Panc1 (cell line): ENCODE results near the gene WHRN. TPM values are rescaled to one million over a fixed set of nuclear protein-coding genes. Genes with fewer than 3 reads are reported as not detected.
A peak's percentile ranks its signal among the peaks of the same experiment; 100 is the strongest.

Experiments
- ATAC-seq: fragments of 200-7000 bp; cut with Tn5 transposase; 2 replicates; pipeline ENCODE4 v1.9.1; 2020; ENCODE audit warnings: mild to moderate bottlenecking, moderate library complexity
- BruUV-seq: library from RNA; stranded (reverse); fragments of 400-500 nt; replicated peaks from 2 replicates; lab custom pipeline; 2021; lab: Mats Ljungman, UMichigan
- CTCF ChIA-PET: fragments of 300-600 bp; sonication (Branson Sonifier 250); formaldehyde crosslinking; loops from one replicate; lab custom pipeline; 2022; ENCODE audit warnings: antibody characterized with exemption; lab: Charles Lee
- POLR2A ChIA-PET: fragments of 300-600 bp; sonication (Branson Sonifier 250); formaldehyde crosslinking; loops from one replicate; lab custom pipeline; 2022; ENCODE audit warnings: antibody characterized with exemption; lab: Charles Lee
- DNase-seq: peaks from one replicate; pipeline ENCODE4 v3.0.0-alpha.2; 2010; ENCODE audit warnings: low read depth, low spot score
- H3K27ac ChIP-seq: 2 replicates; pipeline ENCODE4 v1.5.1; 2011; ENCODE audit warnings: mild to moderate bottlenecking, low read length, inconsistent platforms
- H3K27me3 ChIP-seq: fragments of 200-500 bp; sonication (Bioruptor generic); 2 replicates; pipeline ENCODE4 v1.6.0; 2014; ENCODE audit warnings: low read length, inconsistent platforms; ENCODE audit not compliant: control insufficient read depth, insufficient read depth
- H3K36me3 ChIP-seq: fragments of 200-500 bp; sonication (Bioruptor generic); 2 replicates; pipeline ENCODE4 v1.5.1; 2014; ENCODE audit warnings: inconsistent platforms, mild to moderate bottlenecking, low read length, moderate library complexity; ENCODE audit not compliant: control insufficient read depth, insufficient read depth
- H3K4me1 ChIP-seq: 2 replicates; pipeline ENCODE4 v1.5.1; 2011; ENCODE audit warnings: inconsistent platforms, mild to moderate bottlenecking, low read length, moderate library complexity; ENCODE audit not compliant: control insufficient read depth, insufficient read depth
- H3K4me3 ChIP-seq, 2 experiments: 2 replicates each; pipeline ENCODE4 v1.5.1; 2011 to 2012; ENCODE audit warnings: low read depth in 2 of 2, low read length in 2 of 2, mild to moderate bottlenecking in 2 of 2, inconsistent platforms in 1 of 2, moderate library complexity in 1 of 2
- H3K9me3 ChIP-seq: fragments of 200-500 bp; sonication (Bioruptor generic); 2 replicates; pipeline ENCODE4 v1.5.1; 2014; ENCODE audit warnings: low read depth, mild to moderate bottlenecking, inconsistent platforms, low read length, moderate library complexity; ENCODE audit not compliant: control insufficient read depth, insufficient read depth
- POLR2AphosphoS5 ChIP-seq: IDR thresholded peaks from 2 replicates; pipeline ENCODE4 v1.6.1; 2012; ENCODE audit warnings: mild to moderate bottlenecking, low read depth, low read length, moderate library complexity
- SIN3A ChIP-seq: IDR thresholded peaks from 2 replicates; pipeline ENCODE4 v1.6.1; 2012; ENCODE audit warnings: low read depth, mild to moderate bottlenecking, low read length, moderate library complexity, borderline replicate concordance; ENCODE audit not compliant: insufficient read depth
- TCF7L2 ChIP-seq: IDR thresholded peaks from 2 replicates; pipeline ENCODE4 v1.6.1; 2011; ENCODE audit warnings: mild to moderate bottlenecking, low read depth, low read length, inconsistent platforms
- in situ Hi-C: cut with HindIII; loops from 2 replicates; pipeline ENCODE4 v1.10.0; 2016; ENCODE audit warnings: low sequenced_read_pairs, low pct_unique_long_range_greater_than_20kb
- intact Hi-C: fragments of 100-400 bp; cut with micrococcal nuclease; formaldehyde crosslinking; loops from one replicate; pipeline ENCODE4 v1.10.0; 2022; ENCODE audit not compliant: unreplicated experiment
- total RNA-seq: library from RNA; stranded (reverse); gene quantifications from one replicate; pipeline ENCODE4 v1.2.1, GENCODE V29; 2021; ENCODE audit not compliant: unreplicated experiment
- TF ChIP-seq, protein P1 (sequence below), 2 experiments: IDR thresholded peaks; 2 replicates each; pipeline ENCODE4 v1.6.1; 2011 to 2012; ENCODE audit warnings: low read depth in 2 of 2, control low read depth in 1 of 2, low read length in 1 of 2, mild to moderate bottlenecking in 1 of 2, moderate library complexity in 1 of 2; ENCODE audit not compliant: insufficient read depth in 1 of 2
- TF ChIP-seq, protein P2 (sequence below): fragments of 450-650 bp; IDR thresholded peaks from 2 replicates; pipeline ENCODE4 v1.5.1; 2017; ENCODE audit warnings: mild to moderate bottlenecking

WHRN gene
- total RNA-seq, 1 experiment from 2014 or later: 18.0 TPM

DNA sequence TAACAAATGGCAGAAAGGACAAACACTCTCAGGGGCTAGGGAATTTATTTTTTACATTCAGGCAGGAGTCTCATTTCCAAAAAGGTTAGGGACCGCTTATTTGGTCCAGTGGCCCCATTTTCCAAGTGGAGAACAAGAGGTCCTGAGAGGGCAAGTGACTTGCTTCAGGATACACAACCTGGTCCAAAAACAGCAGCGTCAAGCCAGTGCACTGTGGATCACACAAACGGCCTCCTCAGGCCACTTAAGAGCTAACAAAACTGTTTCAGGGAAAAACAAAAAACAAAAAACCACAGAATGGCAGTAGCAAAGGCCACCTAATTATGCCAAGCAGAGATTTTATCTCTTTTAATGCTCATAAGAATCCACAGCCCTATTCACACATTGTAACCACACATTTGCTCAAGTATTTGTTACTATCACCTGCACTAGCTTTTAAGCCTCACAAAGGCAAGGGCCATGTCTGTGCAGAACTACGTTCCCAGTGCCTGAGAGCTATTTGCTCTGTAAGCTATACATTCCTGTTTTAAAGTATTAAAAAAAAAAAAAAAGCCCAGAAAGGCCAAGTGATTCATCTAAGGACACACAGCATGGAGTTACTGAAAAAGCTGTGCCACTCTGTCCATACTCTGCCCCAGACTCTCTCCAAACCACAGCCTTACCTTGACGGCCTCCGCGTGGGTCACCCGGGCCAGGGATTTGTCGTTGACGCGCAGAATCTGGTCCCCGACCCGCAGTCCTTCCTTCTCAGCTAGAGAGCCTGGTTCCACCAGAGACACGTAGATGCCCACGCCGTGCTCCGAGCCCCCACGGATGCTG, 1.5 kb downstream of the WHRN start:
- Histone ChIP-seq H3K27ac (peak overlapping the region; percentile 90), H3K4me3 (peak overlapping the region; percentile 65 to 86), H3K4me1 (peaks cover 24% of the 10 kb centered on the region), H3K9me3 (no peaks in the 10 kb centered on the region), H3K36me3 (no peaks in the 10 kb centered on the region), H3K27me3 (no peaks in the 10 kb centered on the region)
- DNase-seq: no peak
- in situ Hi-C loops: no loop called here
- TF ChIP-seq POLR2AphosphoS5 (no peak), TCF7L2 (no peak), SIN3A (no peak)
- TF ChIP-seq, protein P1, sequence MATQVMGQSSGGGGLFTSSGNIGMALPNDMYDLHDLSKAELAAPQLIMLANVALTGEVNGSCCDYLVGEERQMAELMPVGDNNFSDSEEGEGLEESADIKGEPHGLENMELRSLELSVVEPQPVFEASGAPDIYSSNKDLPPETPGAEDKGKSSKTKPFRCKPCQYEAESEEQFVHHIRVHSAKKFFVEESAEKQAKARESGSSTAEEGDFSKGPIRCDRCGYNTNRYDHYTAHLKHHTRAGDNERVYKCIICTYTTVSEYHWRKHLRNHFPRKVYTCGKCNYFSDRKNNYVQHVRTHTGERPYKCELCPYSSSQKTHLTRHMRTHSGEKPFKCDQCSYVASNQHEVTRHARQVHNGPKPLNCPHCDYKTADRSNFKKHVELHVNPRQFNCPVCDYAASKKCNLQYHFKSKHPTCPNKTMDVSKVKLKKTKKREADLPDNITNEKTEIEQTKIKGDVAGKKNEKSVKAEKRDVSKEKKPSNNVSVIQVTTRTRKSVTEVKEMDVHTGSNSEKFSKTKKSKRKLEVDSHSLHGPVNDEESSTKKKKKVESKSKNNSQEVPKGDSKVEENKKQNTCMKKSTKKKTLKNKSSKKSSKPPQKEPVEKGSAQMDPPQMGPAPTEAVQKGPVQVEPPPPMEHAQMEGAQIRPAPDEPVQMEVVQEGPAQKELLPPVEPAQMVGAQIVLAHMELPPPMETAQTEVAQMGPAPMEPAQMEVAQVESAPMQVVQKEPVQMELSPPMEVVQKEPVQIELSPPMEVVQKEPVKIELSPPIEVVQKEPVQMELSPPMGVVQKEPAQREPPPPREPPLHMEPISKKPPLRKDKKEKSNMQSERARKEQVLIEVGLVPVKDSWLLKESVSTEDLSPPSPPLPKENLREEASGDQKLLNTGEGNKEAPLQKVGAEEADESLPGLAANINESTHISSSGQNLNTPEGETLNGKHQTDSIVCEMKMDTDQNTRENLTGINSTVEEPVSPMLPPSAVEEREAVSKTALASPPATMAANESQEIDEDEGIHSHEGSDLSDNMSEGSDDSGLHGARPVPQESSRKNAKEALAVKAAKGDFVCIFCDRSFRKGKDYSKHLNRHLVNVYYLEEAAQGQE (IDR thresholded peaks at IDR 0.05; ENCODE audit: insufficient read depth in 1 of 2, low read depth in 2 of 2, low read length in 1 of 2): no peak
- POLR2A ChIA-PET: interaction anchor here (0.5 to 0.6 kb wide), 2 partner anchors 16 to 91 kb away, joined by 4 to 7 read pairs; no protein-coding TSS in a partner anchor
- CTCF ChIA-PET: interaction anchor here (0.6 to 1.7 kb wide), 6 partner anchors 90 to 253 kb away, joined by 3 to 6 read pairs (median 4); no protein-coding TSS in a partner anchor
- intact Hi-C loops: loop anchor here (5.0 kb wide), 1 partner anchor 149 kb away; no protein-coding TSS in a partner anchor
- no peak; the same call in 1 of the 2 replicates for ATAC-seq
- no TSS peak for BruUV-seq

DNA sequence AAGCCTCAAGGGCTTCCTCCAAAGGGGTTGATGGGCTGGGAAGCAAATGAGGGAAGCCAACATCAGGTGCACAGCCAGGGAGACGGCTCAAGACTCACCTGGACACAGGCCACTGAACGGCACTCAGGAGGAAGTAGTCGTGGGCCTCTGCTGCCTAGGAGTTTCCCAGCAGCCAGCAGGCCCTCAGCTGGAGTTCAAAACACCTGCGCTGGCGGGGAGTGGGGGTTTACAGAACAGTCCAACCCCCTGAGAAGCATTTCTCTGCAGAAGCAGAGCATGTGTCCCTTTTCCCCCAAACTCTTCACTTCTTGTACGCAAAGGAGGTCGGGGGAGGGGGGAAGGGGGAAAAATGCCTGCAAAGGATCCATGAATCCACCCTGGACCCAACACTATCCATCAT, 2.3 kb downstream of the WHRN start:
- ChIA-PET CTCF (interaction anchor here (0.7 kb wide), 1 partner anchor 90 kb away, joined by 3 read pairs; no protein-coding TSS in a partner anchor), POLR2A (interaction anchor here (1.2 kb wide), 1 partner anchor 84 kb away, joined by 3 read pairs; the partner anchor contains the start of gene ATP6V1G1)
- in situ Hi-C loops: no loop called here

More for the DNA sequence above, 2.3 kb downstream of the WHRN start:
- Histone ChIP-seq H3K4me1 (peaks cover 24% of the 10 kb centered on the region), H3K27me3 (no peaks in the 10 kb centered on the region), H3K9me3 (no peaks in the 10 kb centered on the region), H3K27ac (peak overlapping the region; percentile 90), H3K4me3 (peak overlapping the region; percentile 65 to 86), H3K36me3 (no peaks in the 10 kb centered on the region)
- intact Hi-C loops: loop anchor here (5.0 kb wide), 1 partner anchor 149 kb away; no protein-coding TSS in a partner anchor
- DNase-seq (no peak), ATAC-seq (no peak)
- TSS peak; percentile 64 for BruUV-seq
- TF ChIP-seq, protein P2, sequence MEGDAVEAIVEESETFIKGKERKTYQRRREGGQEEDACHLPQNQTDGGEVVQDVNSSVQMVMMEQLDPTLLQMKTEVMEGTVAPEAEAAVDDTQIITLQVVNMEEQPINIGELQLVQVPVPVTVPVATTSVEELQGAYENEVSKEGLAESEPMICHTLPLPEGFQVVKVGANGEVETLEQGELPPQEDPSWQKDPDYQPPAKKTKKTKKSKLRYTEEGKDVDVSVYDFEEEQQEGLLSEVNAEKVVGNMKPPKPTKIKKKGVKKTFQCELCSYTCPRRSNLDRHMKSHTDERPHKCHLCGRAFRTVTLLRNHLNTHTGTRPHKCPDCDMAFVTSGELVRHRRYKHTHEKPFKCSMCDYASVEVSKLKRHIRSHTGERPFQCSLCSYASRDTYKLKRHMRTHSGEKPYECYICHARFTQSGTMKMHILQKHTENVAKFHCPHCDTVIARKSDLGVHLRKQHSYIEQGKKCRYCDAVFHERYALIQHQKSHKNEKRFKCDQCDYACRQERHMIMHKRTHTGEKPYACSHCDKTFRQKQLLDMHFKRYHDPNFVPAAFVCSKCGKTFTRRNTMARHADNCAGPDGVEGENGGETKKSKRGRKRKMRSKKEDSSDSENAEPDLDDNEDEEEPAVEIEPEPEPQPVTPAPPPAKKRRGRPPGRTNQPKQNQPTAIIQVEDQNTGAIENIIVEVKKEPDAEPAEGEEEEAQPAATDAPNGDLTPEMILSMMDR: no peak
- TF ChIP-seq SIN3A (no peak), TCF7L2 (no peak), POLR2AphosphoS5 (no peak)
- TF ChIP-seq, protein P1 (IDR thresholded peaks at IDR 0.05; ENCODE audit: insufficient read depth in 1 of 2, low read depth in 2 of 2, low read length in 1 of 2): no peak
